SU-DHL-6 (cell line): Measurements from ENCODE around the gene RBMS2.

ENCODE experiments used
- H2AFZ ChIP-seq: fragments of 200-600 bp; sonication (generic); 2 replicates; pipeline ENCODE4 v1.6.1; 2014; ENCODE audit warnings: low read depth, mild to moderate bottlenecking, moderate library complexity, mixed read lengths, antibody characterized with exemption, low read length; ENCODE audit not compliant: severe bottlenecking
- H3F3A ChIP-seq: fragments of 200-600 bp; shearing (Covaris generic); 2 replicates; pipeline ENCODE4 v1.6.0; 2016; ENCODE audit warnings: antibody characterized with exemption, mild to moderate bottlenecking; ENCODE audit not compliant: insufficient read depth
- H3K27ac ChIP-seq: fragments of 200-600 bp; sonication (generic); 2 replicates; pipeline ENCODE4 v1.5.1; 2016; ENCODE audit warnings: low read depth, mild to moderate bottlenecking, low read length, moderate library complexity, mixed read lengths
- H3K27me3 ChIP-seq: fragments of 200-600 bp; sonication (generic), shearing (Covaris generic); 2 replicates; pipeline ENCODE4 v1.6.0; 2014; ENCODE audit warnings: mild to moderate bottlenecking, low read length
- H3K36me3 ChIP-seq: fragments of 200-600 bp; sonication (generic); 2 replicates; pipeline ENCODE4 v1.6.1; 2014; ENCODE audit warnings: mild to moderate bottlenecking, low read length, mixed read lengths
- H3K4me2 ChIP-seq: fragments of 300-600, 200-600 bp; shearing (Covaris generic), sonication (generic); 2 replicates; pipeline ENCODE4 v1.6.0; 2014; ENCODE audit warnings: low read length, low read depth, mild to moderate bottlenecking; ENCODE audit not compliant: poor library complexity, severe bottlenecking
- H3K4me3 ChIP-seq: fragments of 200-600 bp; sonication (generic); 2 replicates; pipeline ENCODE4 v1.5.1; 2014; ENCODE audit warnings: antibody characterized with exemption, low read length, mild to moderate bottlenecking, mixed read lengths; ENCODE audit not compliant: insufficient read depth, poor library complexity, severe bottlenecking
- H3K79me2 ChIP-seq: fragments of 200-600 bp; sonication (generic); 2 replicates; pipeline ENCODE4 v1.6.1; 2014; ENCODE audit warnings: mild to moderate bottlenecking, low read length, moderate library complexity; ENCODE audit not compliant: insufficient read depth
- H3K9ac ChIP-seq: fragments of 200-600 bp; sonication (generic); 2 replicates; pipeline ENCODE4 v1.7.0; 2014; ENCODE audit warnings: mild to moderate bottlenecking, low read length
- H3K9me2 ChIP-seq: fragments of 200-600 bp; sonication (generic); replicated peaks from 2 replicates; pipeline ENCODE4 v1.6.1; 2014; ENCODE audit warnings: low read length; ENCODE audit not compliant: insufficient read depth
- H3K9me3 ChIP-seq: fragments of 200-600 bp; sonication (generic); 2 replicates; pipeline ENCODE4 v1.6.1; 2014; ENCODE audit warnings: low read length, mixed read lengths; ENCODE audit not compliant: insufficient read depth
- H4K20me1 ChIP-seq: fragments of 200-600 bp; sonication (generic); 2 replicates; pipeline ENCODE4 v1.6.1; 2014; ENCODE audit warnings: low read depth, mild to moderate bottlenecking, antibody characterized with exemption, low read length, moderate library complexity, mixed read lengths
- CTCF ChIP-seq: fragments of 200-600 bp; sonication (generic); IDR thresholded peaks from one replicate; pipeline ENCODE4 v1.5.1; 2017; ENCODE audit warnings: antibody characterized with exemption, mild to moderate bottlenecking, low read length, moderate library complexity; ENCODE audit not compliant: insufficient read depth, poor library complexity, severe bottlenecking
- EZH2phosphoT487 ChIP-seq: fragments of 200-600 bp; sonication (generic), shearing (Covaris generic); conservative IDR thresholded peaks from 2 replicates; pipeline ENCODE4 v1.6.1; 2018; ENCODE audit warnings: mild to moderate bottlenecking, antibody characterized with exemption, low read length, moderate library complexity, mixed read lengths

The RBMS2 gene

GRCh38 chr12:56551070-56551469 lies 29.4 kb downstream of the RBMS2 start:
- Histone ChIP-seq H4K20me1 (no peaks in the 10 kb centered on the region), H3F3A (no peaks in the 10 kb centered on the region), H3K27me3 (no peaks in the 10 kb centered on the region), H2AFZ (no peak overlapping the region), H3K4me2 (no peak overlapping the region), H3K9ac (no peak overlapping the region), H3K9me2 (no peaks in the 10 kb centered on the region), H3K9me3 (no peaks in the 10 kb centered on the region), H3K4me3 (no peak overlapping the region), H3K79me2 (no peaks in the 10 kb centered on the region), H3K36me3 (no peaks in the 10 kb centered on the region), H3K27ac (no peak overlapping the region)
- no peak for TF ChIP-seq CTCF
- TF ChIP-seq EZH2phosphoT487: no peak

GRCh38 chr12:56565510-56566101 lies 44.0 kb downstream of the RBMS2 start:
- no peaks in the 10 kb centered on the region for H3F3A ChIP-seq
- no peak overlapping the region for H3K9ac ChIP-seq
- no peak overlapping the region for H2AFZ ChIP-seq
- H3K79me2 ChIP-seq: no peaks in the 10 kb centered on the region
- H3K27me3 ChIP-seq: no peaks in the 10 kb centered on the region
- no peaks in the 10 kb centered on the region for H3K36me3 ChIP-seq
- no peaks in the 10 kb centered on the region for H3K9me3 ChIP-seq
- no peak overlapping the region for H3K4me3 ChIP-seq
- H3K4me2 ChIP-seq: peak overlapping the region; percentile 6
- H3K27ac ChIP-seq: no peak overlapping the region
- H3K9me2 ChIP-seq: no peaks in the 10 kb centered on the region
- no peak for TF ChIP-seq CTCF
- H4K20me1 ChIP-seq: no peaks in the 10 kb centered on the region

GRCh38 chr12:56568146-56568545 lies 46.5 kb downstream of the RBMS2 start:
- TF ChIP-seq CTCF (no peak), EZH2phosphoT487 (no peak)
- Histone ChIP-seq H4K20me1 (no peaks in the 10 kb centered on the region), H3K4me3 (no peak overlapping the region), H3K27me3 (no peaks in the 10 kb centered on the region), H3K36me3 (no peaks in the 10 kb centered on the region), H3K4me2 (no peak overlapping the region), H2AFZ (no peak overlapping the region), H3K9me3 (no peaks in the 10 kb centered on the region), H3F3A (no peaks in the 10 kb centered on the region), H3K27ac (no peak overlapping the region), H3K79me2 (no peaks in the 10 kb centered on the region), H3K9me2 (no peaks in the 10 kb centered on the region), H3K9ac (no peak overlapping the region)
